22Rv1 (cell line): ENCODE measurements around the gene C1QTNF2.

ENCODE experiments used
- ZFX ChIP-seq: fragments of 450-650 bp; IDR thresholded peaks from 2 replicates; pipeline ENCODE4 v1.6.1; 2017; ENCODE audit warnings: antibody characterized with exemption, borderline replicate concordance
- TF ChIP-seq, protein P1 (sequence below): fragments of 450-650 bp; IDR thresholded peaks from 2 replicates; pipeline ENCODE4 v1.5.1; 2017; ENCODE audit warnings: mild to moderate bottlenecking

DNA sequence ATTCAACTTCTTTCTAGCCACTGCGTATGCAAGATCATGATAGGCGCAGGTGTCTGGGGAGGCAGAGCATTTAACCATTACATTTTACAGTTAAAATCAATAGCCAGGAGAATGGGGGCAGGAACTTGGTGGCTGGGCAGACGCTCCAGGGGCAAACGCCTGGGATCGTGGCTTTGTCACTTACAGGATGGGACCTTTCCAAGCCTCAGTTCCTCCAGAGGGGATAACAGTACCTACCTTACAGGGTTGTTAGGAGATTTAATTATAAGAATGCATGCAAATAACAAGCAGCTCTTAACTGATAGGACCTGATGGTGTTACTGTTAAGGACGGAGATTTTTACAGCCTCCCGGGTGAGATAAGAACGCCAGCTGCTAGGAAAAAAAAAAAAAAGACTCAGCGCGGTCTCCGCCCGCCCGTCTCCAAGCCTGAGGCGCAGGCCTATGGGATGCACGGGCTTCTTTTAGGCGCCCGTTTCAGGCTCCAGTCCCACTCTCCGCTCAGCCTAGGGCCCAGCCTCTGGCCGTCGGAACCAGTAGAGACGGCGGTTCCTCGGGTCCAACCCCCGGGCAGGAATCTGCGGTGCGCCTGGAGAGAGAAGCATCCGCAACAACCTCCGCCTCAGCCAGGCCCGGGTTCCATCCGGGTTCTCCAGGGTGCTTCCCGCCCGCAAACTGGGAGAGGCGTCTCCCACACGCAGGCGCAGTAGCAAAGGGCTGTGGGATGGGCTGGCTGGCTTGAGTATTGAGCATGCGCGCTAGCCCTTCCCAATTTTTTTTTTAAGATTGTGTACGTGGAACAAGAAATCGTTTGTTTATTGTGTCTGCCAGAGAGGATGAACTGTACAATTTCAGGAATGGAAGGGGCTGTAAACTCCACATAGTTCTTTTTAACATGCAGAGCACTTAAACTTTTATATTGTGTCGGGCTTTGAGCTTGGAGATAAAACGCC lies 29.3 kb upstream of the C1QTNF2 start, which contains the start of gene FAM200C:
- TF ChIP-seq, protein P1, sequence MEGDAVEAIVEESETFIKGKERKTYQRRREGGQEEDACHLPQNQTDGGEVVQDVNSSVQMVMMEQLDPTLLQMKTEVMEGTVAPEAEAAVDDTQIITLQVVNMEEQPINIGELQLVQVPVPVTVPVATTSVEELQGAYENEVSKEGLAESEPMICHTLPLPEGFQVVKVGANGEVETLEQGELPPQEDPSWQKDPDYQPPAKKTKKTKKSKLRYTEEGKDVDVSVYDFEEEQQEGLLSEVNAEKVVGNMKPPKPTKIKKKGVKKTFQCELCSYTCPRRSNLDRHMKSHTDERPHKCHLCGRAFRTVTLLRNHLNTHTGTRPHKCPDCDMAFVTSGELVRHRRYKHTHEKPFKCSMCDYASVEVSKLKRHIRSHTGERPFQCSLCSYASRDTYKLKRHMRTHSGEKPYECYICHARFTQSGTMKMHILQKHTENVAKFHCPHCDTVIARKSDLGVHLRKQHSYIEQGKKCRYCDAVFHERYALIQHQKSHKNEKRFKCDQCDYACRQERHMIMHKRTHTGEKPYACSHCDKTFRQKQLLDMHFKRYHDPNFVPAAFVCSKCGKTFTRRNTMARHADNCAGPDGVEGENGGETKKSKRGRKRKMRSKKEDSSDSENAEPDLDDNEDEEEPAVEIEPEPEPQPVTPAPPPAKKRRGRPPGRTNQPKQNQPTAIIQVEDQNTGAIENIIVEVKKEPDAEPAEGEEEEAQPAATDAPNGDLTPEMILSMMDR, result no peak
- TF ChIP-seq ZFX, result no peak
